Spleen (tissue), 11 donors: Measurements from ENCODE around the gene LIN7C. TPM values are rescaled to one million over a fixed set of nuclear protein-coding genes. Genes with fewer than 3 reads are reported as not detected.

Source experiments
- DNase-seq: peaks from one replicate; pipeline ENCODE4 v3.0.0-alpha.2; 2020
- H3K27ac ChIP-seq, 8 donors: fragments of 200-600 bp; sonication (generic) in 7 of 8; 1 replicate in 4 of 8; 2 replicates in 4 of 8; pipeline versions ENCODE4 v1.5.0 to v1.8.0; 2016 to 2021; ENCODE audit warnings: inconsistent platforms in 4 of 8, mild to moderate bottlenecking in 4 of 8, moderate library complexity in 1 of 8
- H3K27me3 ChIP-seq, 7 donors: fragments of 200-600 bp; sonication (generic) in 6 of 7; replicated peaks in 1 of 7; 1 replicate in 4 of 7; 2 replicates in 3 of 7; pipeline versions ENCODE4 v1.5.0 to v1.8.0; 2016 to 2021; ENCODE audit warnings: inconsistent platforms in 3 of 7, mild to moderate bottlenecking in 1 of 7
- H3K36me3 ChIP-seq, 6 donors: fragments of 200-600 bp; sonication (generic) in 5 of 6; 1 replicate in 4 of 6; 2 replicates in 2 of 6; pipeline versions ENCODE4 v1.5.0 to v1.8.0; 2016 to 2021; ENCODE audit warnings: inconsistent platforms in 2 of 6
- H3K4me1 ChIP-seq, 6 donors: fragments of 200-600 bp; sonication (generic) in 5 of 6; 1 replicate in 3 of 6; 2 replicates in 3 of 6; pipeline versions ENCODE4 v1.5.0 to v1.8.0; 2016 to 2021; ENCODE audit warnings: inconsistent platforms in 3 of 6
- H3K4me3 ChIP-seq, 8 donors: fragments of 200-600 bp; sonication (generic) in 7 of 8; 1 replicate in 4 of 8; 2 replicates in 4 of 8; pipeline versions ENCODE4 v1.5.0 to v1.8.0; 2016 to 2021; ENCODE audit warnings: inconsistent platforms in 4 of 8, mild to moderate bottlenecking in 4 of 8, moderate library complexity in 2 of 8
- H3K9me3 ChIP-seq, 8 donors: fragments of 200-600 bp; sonication (generic) in 7 of 8; 1 replicate in 4 of 8; 2 replicates in 4 of 8; pipeline versions ENCODE4 v1.5.0 to v1.8.0; 2016 to 2021; ENCODE audit warnings: inconsistent platforms in 4 of 8
- CTCF ChIP-seq, 11 experiments: fragments of 200-600 bp in 7 of 11; fragments of 450-650 bp in 4 of 11; sonication (generic) in 4 of 11; IDR thresholded peaks in 8 of 11; conservative IDR thresholded peaks in 3 of 11; 1 replicate in 7 of 11; 2 replicates in 4 of 11; pipeline versions ENCODE4 v1.4.0 to v1.8.0; 2016 to 2021; ENCODE audit warnings: antibody characterized with exemption in 11 of 11, inconsistent platforms in 4 of 11, mild to moderate bottlenecking in 1 of 11
- POLR2A ChIP-seq, 3 donors: fragments of 450-650 bp; IDR thresholded peaks; one replicate each; pipeline ENCODE4 v1.5.1; 2017; ENCODE audit warnings: antibody characterized with exemption in 3 of 3, mild to moderate bottlenecking in 1 of 3
- POLR2AphosphoS5 ChIP-seq, 3 donors: sonication (generic); formaldehyde crosslinking; IDR thresholded peaks; one replicate each; pipeline ENCODE4 v1.5.1; 2017; ENCODE audit warnings: antibody characterized with exemption in 3 of 3
- WGBS, 5 donors: extraction: QIAGEN DNeasy Blood & Tissue Kit in 3 of 5; methylation state at CpG; one replicate each; pipeline versions ENCODE4 v1.1.5 to v1.1.7; 2013 to 2018; 5-methylcytosine and 5-hydroxymethylcytosine counted together
- intact Hi-C: fragments of 100-400 bp; cut with DNase I; formaldehyde crosslinking; loops from one replicate; pipeline ENCODE4 v1.15.0; 2023; ENCODE audit warnings: low total_unique reads
- polyA plus RNA-seq, 3 donors: library from polyadenylated mRNA; stranded (reverse); fragments of 200-250 nt; gene quantifications; one replicate each; pipeline ENCODE4 v1.2.1, GENCODE V29; 2013
- total RNA-seq, 7 donors: library from RNA; depleted of rRNA in 3 of 7; stranded (reverse); fragments of >200 nt in 3 of 7; fragmentation: NEBNext Ultra II Directional in 4 of 7; extraction: Animal tissue kit (Norgen Biotek cat#: 25700) in 4 of 7; gene quantifications; one replicate each; pipeline versions ENCODE4 v1.1.0 to v1.2.1, GENCODE V29; 2016 to 2021
- donor health status: healthy with polysubstance abuse.
- donor health status: DM: no; HTN: no; CAD: no; lungs with moderate emphysema.
- donor health status: DM: no; HTN: no; CAD: no.
- donor health status: Bipolar disorder and iron deficiency.
- donor health status: healthy.
- donor health status: DM: no; HTN: no; CAD: no.
- donor health status: DM: yes; HTN: yes; CAD: no.

The LIN7C gene
- total and polyA plus RNA-seq, 10 donors: 4.8 to 42.4 (median 30.5) TPM

- H3K27me3 ChIP-seq: no peaks in the 10 kb centered on the region
- no peak overlapping the region for H3K27ac ChIP-seq
- 88 to 95% (median 91%) methylated on average over 5 of the region's 5 CpGs for WGBS, 5 donors
- no peak for DNase-seq
- H3K9me3 ChIP-seq: no peaks in the 10 kb centered on the region
- no peak for TF ChIP-seq POLR2AphosphoS5 (IDR thresholded peaks at IDR 0.05)
- TF ChIP-seq POLR2A (IDR thresholded peaks at IDR 0.05): no peak
- no peak for TF ChIP-seq CTCF (IDR thresholded peaks at IDR 0.05 in 8 of 11, conservative IDR thresholded peaks at IDR 0.05 in 3 of 11)
- H3K4me3 ChIP-seq: no peak overlapping the region
- peaks cover 2 to 54% (median 36%) of the 10 kb centered on the region in 6 donors for H3K36me3 ChIP-seq
- intact Hi-C loops: loop anchor here (5.0 kb wide), 1 partner anchor 307 kb away; no protein-coding TSS in a partner anchor
- H3K4me1 ChIP-seq: no peaks in the 10 kb centered on the region
These were observed 17.5 kb downstream of the LIN7C start for GRCh38 chr11:27489092-27489491.

GRCh38 chr11:27487706-27488105 is 18.9 kb downstream of the LIN7C start:
- no peaks in the 10 kb centered on the region for H3K4me1 ChIP-seq
- H3K36me3 ChIP-seq: peaks cover 2 to 40% (median 27%) of the 10 kb centered on the region in 6 donors
- H3K9me3 ChIP-seq: no peaks in the 10 kb centered on the region
- DNase-seq: no peak
- TF ChIP-seq POLR2AphosphoS5 (IDR thresholded peaks at IDR 0.05) (no peak), CTCF (IDR thresholded peaks at IDR 0.05 in 8 of 11, conservative IDR thresholded peaks at IDR 0.05 in 3 of 11) (no peak), POLR2A (IDR thresholded peaks at IDR 0.05) (no peak)
- intact Hi-C loops: loop anchor here (5.0 kb wide), 1 partner anchor 305 kb away; no protein-coding TSS in a partner anchor
- no peaks in the 10 kb centered on the region for H3K27me3 ChIP-seq
- H3K4me3 ChIP-seq: no peak overlapping the region
- 84 to 94% (median 91%) methylated on average over 6 of the region's 6 CpGs for WGBS, 5 donors
- no peak overlapping the region for H3K27ac ChIP-seq

- Histone ChIP-seq H3K4me3 (no peak overlapping the region), H3K27ac (no peak overlapping the region), H3K4me1 (no peaks in the 10 kb centered on the region), H3K36me3 (peaks cover 0 to 24% (median 14%) of the 10 kb centered on the region in 6 donors), H3K9me3 (no peaks in the 10 kb centered on the region), H3K27me3 (no peaks in the 10 kb centered on the region)
- DNase-seq: no peak
- 40 to 51% (median 47%) methylated on average over 4 of the region's 4 CpGs for WGBS, 5 donors
- no peak for TF ChIP-seq POLR2A (IDR thresholded peaks at IDR 0.05)
- TF ChIP-seq POLR2AphosphoS5 (IDR thresholded peaks at IDR 0.05): no peak
- TF ChIP-seq CTCF (IDR thresholded peaks at IDR 0.05 in 8 of 11, conservative IDR thresholded peaks at IDR 0.05 in 3 of 11): peak; percentile 49 to 90 (median 79)
- intact Hi-C loops: loop anchor here (5.0 kb wide), 1 partner anchor 304 kb away; no protein-coding TSS in a partner anchor
These were observed 20.4 kb downstream of the LIN7C start for GRCh38 chr11:27485930-27486773.

GRCh38 chr11:27482793-27483192 is 23.8 kb downstream of the LIN7C start:
- intact Hi-C loops: no loop called here
- Histone ChIP-seq H3K27me3 (no peaks in the 10 kb centered on the region), H3K4me3 (no peak overlapping the region), H3K9me3 (no peaks in the 10 kb centered on the region), H3K36me3 (no peaks in the 10 kb centered on the region), H3K4me1 (no peaks in the 10 kb centered on the region), H3K27ac (no peak overlapping the region)
- no peak for DNase-seq
- WGBS, 5 donors: 78 to 86% (median 84%) methylated on average over 2 of the region's 2 CpGs
- no peak for TF ChIP-seq CTCF (IDR thresholded peaks at IDR 0.05 in 8 of 11, conservative IDR thresholded peaks at IDR 0.05 in 3 of 11)
- TF ChIP-seq POLR2AphosphoS5 (IDR thresholded peaks at IDR 0.05): no peak
- TF ChIP-seq POLR2A (IDR thresholded peaks at IDR 0.05): no peak
